GM10266 (cell line): ENCODE results near the gene BTRC.
"Not testable (repeated sequence)": the region's sequence is repeated elsewhere in the genome, so short reads cannot be mapped to it uniquely, and the experiment has no call there.

Experiments used
- DNase-seq: peaks from one replicate; pipeline ENCODE4 v3.0.0; 2012; ENCODE audit errors: extremely low spot score
- CTCF ChIP-seq: IDR thresholded peaks from 2 replicates; pipeline ENCODE4 v1.5.1; 2012; ENCODE audit warnings: mild to moderate bottlenecking, low read depth; ENCODE audit not compliant: control insufficient read depth, insufficient read depth; ENCODE audit errors: missing control alignments

The BTRC gene

GRCh38 chr10:101319241-101319915 is 34.6 kb upstream of the BTRC start:
- TF ChIP-seq CTCF: no peak
- DNase-seq: no peak

- TF ChIP-seq CTCF: no peak
- DNase-seq: no peak
Measured at GRCh38 chr10:101321073-101321472, 32.9 kb upstream of the BTRC start.

- DNase-seq: no peak
- TF ChIP-seq CTCF: no peak
Measured at GRCh38 chr10:101322266-101323108, 31.5 kb upstream of the BTRC start.

- no peak for TF ChIP-seq CTCF
- DNase-seq: no peak
Measured at GRCh38 chr10:101323495-101323894, 30.5 kb upstream of the BTRC start.

GRCh38 chr10:101327454-101327853 is 26.5 kb upstream of the BTRC start:
- not testable (repeated sequence) for DNase-seq

GRCh38 chr10:101329341-101330032 is 24.5 kb upstream of the BTRC start:
- no peak for DNase-seq
- no peak for TF ChIP-seq CTCF

- no peak for TF ChIP-seq CTCF
- no peak for DNase-seq
Measured at GRCh38 chr10:101330231-101330630, 23.7 kb upstream of the BTRC start.
